CD4-positive, alpha-beta T cell treated with Interleukin-17A for 1 hour (primary cell): ENCODE results near the gene CKAP5.

Source experiments
- DNase-seq: peaks from one replicate; pipeline ENCODE4 v3.0.0-alpha.2; 2020

CKAP5 gene

GRCh38 chr11:46696212-46696558 is 149.9 kb downstream of the CKAP5 start:
- DNase-seq, result no peak

- no peak for DNase-seq
Observed at GRCh38 chr11:46695345-46696211, 150.5 kb downstream of the CKAP5 start.

GRCh38 chr11:46694607-46695006 is 151.5 kb downstream of the CKAP5 start:
- DNase-seq, result no peak

- DNase-seq, result no peak
Observed at GRCh38 chr11:46694072-46694471, 152.0 kb downstream of the CKAP5 start.

GRCh38 chr11:46693597-46694012 is 152.5 kb downstream of the CKAP5 start:
- DNase-seq, result no peak
